K562 (cell line): Measurements from ENCODE around the gene AURKB. TPM values are rescaled to one million over a fixed set of nuclear protein-coding genes. Genes with fewer than 3 reads are reported as not detected.

Experiments used
- ADNP ChIP-seq: fragments of 200-800 bp; sonication (Bioruptor generic); IDR thresholded peaks from 2 replicates; pipeline ENCODE4 v1.6.1; 2016; ENCODE audit warnings: missing genetic modification characterization, missing compliant biosample characterization
- FOXK1 ChIP-seq: sonication (generic); formaldehyde crosslinking; IDR thresholded peaks from 2 replicates; pipeline ENCODE4 v1.8.0; 2022; ENCODE audit warnings: missing genetic modification reagents, mild to moderate bottlenecking, borderline replicate concordance
- FOXP1 ChIP-seq: sonication (generic); formaldehyde crosslinking; IDR thresholded peaks from 2 replicates; pipeline ENCODE4 v1.8.0; 2022; ENCODE audit warnings: mild to moderate bottlenecking, missing genetic modification reagents
- HDAC1 ChIP-seq, 2 experiments: fragments of 450-650 bp; IDR thresholded peaks; 2 replicates each; pipeline ENCODE4 v1.6.1; 2016 to 2017; ENCODE audit warnings: inconsistent platforms in 1 of 2, mild to moderate bottlenecking in 1 of 2, moderate library complexity in 1 of 2
- HMG20B ChIP-seq: fragments of 250-450 bp; sonication (Bioruptor Pico); IDR thresholded peaks from 2 replicates; pipeline ENCODE4 v1.5.0; 2021; ENCODE audit warnings: mild to moderate bottlenecking
- JUND ChIP-seq, 2 experiments: IDR thresholded peaks; 2 replicates in 1 of 2; 3 replicates in 1 of 2; pipeline ENCODE4 v1.6.1; 2011; ENCODE audit warnings: borderline replicate concordance in 2 of 2, low read depth in 2 of 2, low read length in 2 of 2, improper control_type of control experiment in 1 of 2, missing biosample characterization in 1 of 2, missing genetic modification characterization in 1 of 2, missing genetic modification reagents in 1 of 2
- NRF1 ChIP-seq, 2 experiments: fragments of 450-650 bp; IDR thresholded peaks in 1 of 2; conservative IDR thresholded peaks in 1 of 2; 2 replicates each; pipeline ENCODE4 v1.6.1; 2014; ENCODE audit warnings: mild to moderate bottlenecking in 2 of 2
- PCBP1 ChIP-seq: fragments of 200-400 bp; formaldehyde crosslinking; IDR thresholded peaks from 2 replicates; pipeline ENCODE4 v1.6.1; 2018; ENCODE audit warnings: mild to moderate bottlenecking, low read depth, low read length; ENCODE audit not compliant: poor library complexity, severe bottlenecking
- RCOR1 ChIP-seq, 2 experiments: IDR thresholded peaks; 2 replicates each; pipeline ENCODE4 v1.6.1; 2012; ENCODE audit warnings: low read depth in 2 of 2, low read length in 2 of 2, borderline replicate concordance in 1 of 2, improper control_type of control experiment in 1 of 2
- SP2 ChIP-seq: IDR thresholded peaks from 2 replicates; pipeline ENCODE4 v1.6.1; 2011; ENCODE audit warnings: mild to moderate bottlenecking, low read depth, low read length, moderate library complexity; ENCODE audit not compliant: poor library complexity, severe bottlenecking; ENCODE audit errors: extremely low read depth
- TAF7 ChIP-seq: fragments of 450-650 bp; IDR thresholded peaks from 2 replicates; pipeline ENCODE4 v1.6.1; 2016; ENCODE audit warnings: missing genetic modification characterization, missing compliant biosample characterization
- polyA plus RNA-seq, 8 experiments: library from polyadenylated mRNA; depleted of rRNA in 4 of 8; stranded (reverse) in 5 of 8; unstranded in 3 of 8; fragments of >200 nt; fragmentation: Nextera tagmentation in 2 of 8; fragmentation: Illumina TruSeq in 1 of 8; extraction: Ambion mirVana in 2 of 8; extraction: Trizol in 1 of 8; gene quantifications; 2 replicates each; pipeline versions ENCODE4 v1.2.1 to v1.2.3, GENCODE V29; 2011 to 2014; ENCODE audit warnings: inconsistent platforms in 1 of 8, missing spikeins in 1 of 8
- total RNA-seq, 7 experiments: library from RNA; depleted of rRNA in 6 of 7; stranded (reverse); fragments of >200 nt in 6 of 7; fragmentation: Illumina TruSeq in 2 of 7; extraction: Trizol in 2 of 7; gene quantifications; 2 replicates each; pipeline versions ENCODE4 v1.2.1 to v1.2.3, GENCODE V29; 2011 to 2021; ENCODE audit warnings: low replicate concordance in 1 of 7
- TF ChIP-seq, protein P1 (sequence below): IDR thresholded peaks from 2 replicates; pipeline ENCODE4 v1.6.1; 2011; ENCODE audit not compliant: insufficient read length; ENCODE audit errors: extremely low read depth
- TF ChIP-seq, protein P2 (sequence below): fragments of 250-450 bp; sonication (Bioruptor Pico); IDR thresholded peaks from 2 replicates; pipeline ENCODE4 v1.5.0; 2020; ENCODE audit warnings: mild to moderate bottlenecking
- TF ChIP-seq, protein P3 (sequence below): fragments of 250-450 bp; sonication (Bioruptor Pico); IDR thresholded peaks from 2 replicates; pipeline ENCODE4 v1.6.1; 2021; ENCODE audit warnings: mild to moderate bottlenecking
- TF ChIP-seq, protein P4 (sequence below): fragments of 250-450 bp; sonication (Bioruptor Pico); IDR thresholded peaks from 2 replicates; pipeline ENCODE4 v1.8.0; 2022; ENCODE audit warnings: inconsistent platforms
- TF ChIP-seq, protein P5 (sequence below): IDR thresholded peaks from 2 replicates; pipeline ENCODE4 v1.6.1; 2011; ENCODE audit warnings: borderline replicate concordance, low read depth, mild to moderate bottlenecking, moderate library complexity, low read length; ENCODE audit not compliant: insufficient read depth, poor library complexity, severe bottlenecking
- TF ChIP-seq, protein P6 (sequence below): fragments of 250-450 bp; sonication (Bioruptor Pico); IDR thresholded peaks from 2 replicates; pipeline ENCODE4 v1.9.0; 2021; ENCODE audit warnings: mild to moderate bottlenecking
- TF ChIP-seq, protein P7 (sequence below): fragments of 250-450 bp; sonication (Bioruptor Pico); IDR thresholded peaks from 2 replicates; pipeline ENCODE4 v1.8.0; 2022; ENCODE audit warnings: moderate library complexity, mild to moderate bottlenecking, inconsistent platforms

AURKB gene
- total and polyA plus RNA-seq, 9 of the 15 experiments (the other 6 are each of a cell fraction or from before 2014, with no cell fraction given): 27.2 to 114 (median 74.8) TPM

DNA sequence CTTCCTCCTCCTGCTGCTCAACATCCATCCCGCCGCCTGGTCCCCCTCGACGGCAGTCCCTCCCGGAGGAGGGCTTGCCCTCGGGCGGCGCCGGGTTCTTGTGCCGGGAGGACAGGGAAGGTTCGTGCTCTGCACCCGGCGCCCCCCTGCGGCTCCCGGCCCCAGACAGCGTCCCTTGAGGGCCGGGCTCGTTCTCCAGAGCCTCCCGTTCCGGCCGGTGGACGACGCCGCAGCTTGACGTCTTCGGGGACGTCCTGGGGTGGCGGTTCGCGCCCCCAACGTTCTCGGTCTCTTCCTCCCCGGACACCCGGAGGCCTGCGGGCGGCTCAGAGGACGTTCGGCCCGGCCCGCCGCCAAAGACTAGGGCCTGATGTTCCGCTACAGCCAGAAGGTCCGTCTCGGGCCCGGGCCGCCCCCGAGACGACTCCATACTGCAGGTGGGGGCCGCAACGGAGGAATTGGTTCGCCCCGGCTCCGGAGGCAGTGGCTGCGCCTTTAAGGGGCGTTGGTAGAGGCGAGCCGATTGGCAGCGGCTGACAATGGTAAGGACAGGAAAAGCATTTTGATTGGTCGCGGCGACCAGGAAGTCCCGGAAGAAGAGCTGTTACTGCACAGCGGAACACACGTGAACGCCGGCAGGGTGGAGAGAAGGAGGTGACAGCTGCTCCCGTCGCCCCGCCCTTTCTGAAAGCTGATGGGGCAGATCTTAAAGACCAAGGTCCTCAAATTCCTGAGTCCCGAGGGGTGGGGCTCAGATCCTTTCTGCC lies 20.5 kb downstream of the AURKB start, which contains the start of gene BORCS6 (continued):
- TF ChIP-seq, protein P1, sequence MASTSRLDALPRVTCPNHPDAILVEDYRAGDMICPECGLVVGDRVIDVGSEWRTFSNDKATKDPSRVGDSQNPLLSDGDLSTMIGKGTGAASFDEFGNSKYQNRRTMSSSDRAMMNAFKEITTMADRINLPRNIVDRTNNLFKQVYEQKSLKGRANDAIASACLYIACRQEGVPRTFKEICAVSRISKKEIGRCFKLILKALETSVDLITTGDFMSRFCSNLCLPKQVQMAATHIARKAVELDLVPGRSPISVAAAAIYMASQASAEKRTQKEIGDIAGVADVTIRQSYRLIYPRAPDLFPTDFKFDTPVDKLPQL: no peak
- no peak for TF ChIP-seq FOXK1
- no peak for TF ChIP-seq HMG20B (CRISPR knock-in tag)
- TF ChIP-seq, protein P2, sequence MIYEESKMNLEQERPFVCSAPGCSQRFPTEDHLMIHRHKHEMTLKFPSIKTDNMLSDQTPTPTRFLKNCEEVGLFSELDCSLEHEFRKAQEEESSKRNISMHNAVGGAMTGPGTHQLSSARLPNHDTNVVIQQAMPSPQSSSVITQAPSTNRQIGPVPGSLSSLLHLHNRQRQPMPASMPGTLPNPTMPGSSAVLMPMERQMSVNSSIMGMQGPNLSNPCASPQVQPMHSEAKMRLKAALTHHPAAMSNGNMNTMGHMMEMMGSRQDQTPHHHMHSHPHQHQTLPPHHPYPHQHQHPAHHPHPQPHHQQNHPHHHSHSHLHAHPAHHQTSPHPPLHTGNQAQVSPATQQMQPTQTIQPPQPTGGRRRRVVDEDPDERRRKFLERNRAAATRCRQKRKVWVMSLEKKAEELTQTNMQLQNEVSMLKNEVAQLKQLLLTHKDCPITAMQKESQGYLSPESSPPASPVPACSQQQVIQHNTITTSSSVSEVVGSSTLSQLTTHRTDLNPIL (CRISPR knock-in tag): no peak
- TF ChIP-seq, protein P3, sequence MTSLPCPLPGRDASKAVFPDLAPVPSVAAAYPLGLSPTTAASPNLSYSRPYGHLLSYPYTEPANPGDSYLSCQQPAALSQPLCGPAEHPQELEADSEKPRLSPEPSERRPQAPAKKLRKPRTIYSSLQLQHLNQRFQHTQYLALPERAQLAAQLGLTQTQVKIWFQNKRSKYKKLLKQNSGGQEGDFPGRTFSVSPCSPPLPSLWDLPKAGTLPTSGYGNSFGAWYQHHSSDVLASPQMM (CRISPR knock-in tag): no peak
- TF ChIP-seq, protein P4, sequence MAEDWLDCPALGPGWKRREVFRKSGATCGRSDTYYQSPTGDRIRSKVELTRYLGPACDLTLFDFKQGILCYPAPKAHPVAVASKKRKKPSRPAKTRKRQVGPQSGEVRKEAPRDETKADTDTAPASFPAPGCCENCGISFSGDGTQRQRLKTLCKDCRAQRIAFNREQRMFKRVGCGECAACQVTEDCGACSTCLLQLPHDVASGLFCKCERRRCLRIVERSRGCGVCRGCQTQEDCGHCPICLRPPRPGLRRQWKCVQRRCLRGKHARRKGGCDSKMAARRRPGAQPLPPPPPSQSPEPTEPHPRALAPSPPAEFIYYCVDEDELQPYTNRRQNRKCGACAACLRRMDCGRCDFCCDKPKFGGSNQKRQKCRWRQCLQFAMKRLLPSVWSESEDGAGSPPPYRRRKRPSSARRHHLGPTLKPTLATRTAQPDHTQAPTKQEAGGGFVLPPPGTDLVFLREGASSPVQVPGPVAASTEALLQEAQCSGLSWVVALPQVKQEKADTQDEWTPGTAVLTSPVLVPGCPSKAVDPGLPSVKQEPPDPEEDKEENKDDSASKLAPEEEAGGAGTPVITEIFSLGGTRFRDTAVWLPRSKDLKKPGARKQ (CRISPR knock-in tag): no peak
- TF ChIP-seq, protein P5, sequence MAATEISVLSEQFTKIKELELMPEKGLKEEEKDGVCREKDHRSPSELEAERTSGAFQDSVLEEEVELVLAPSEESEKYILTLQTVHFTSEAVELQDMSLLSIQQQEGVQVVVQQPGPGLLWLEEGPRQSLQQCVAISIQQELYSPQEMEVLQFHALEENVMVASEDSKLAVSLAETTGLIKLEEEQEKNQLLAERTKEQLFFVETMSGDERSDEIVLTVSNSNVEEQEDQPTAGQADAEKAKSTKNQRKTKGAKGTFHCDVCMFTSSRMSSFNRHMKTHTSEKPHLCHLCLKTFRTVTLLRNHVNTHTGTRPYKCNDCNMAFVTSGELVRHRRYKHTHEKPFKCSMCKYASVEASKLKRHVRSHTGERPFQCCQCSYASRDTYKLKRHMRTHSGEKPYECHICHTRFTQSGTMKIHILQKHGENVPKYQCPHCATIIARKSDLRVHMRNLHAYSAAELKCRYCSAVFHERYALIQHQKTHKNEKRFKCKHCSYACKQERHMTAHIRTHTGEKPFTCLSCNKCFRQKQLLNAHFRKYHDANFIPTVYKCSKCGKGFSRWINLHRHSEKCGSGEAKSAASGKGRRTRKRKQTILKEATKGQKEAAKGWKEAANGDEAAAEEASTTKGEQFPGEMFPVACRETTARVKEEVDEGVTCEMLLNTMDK: peak; percentile 58
- TF ChIP-seq NRF1 (conservative IDR thresholded peaks at IDR 0.05 in 1 of 2, IDR thresholded peaks at IDR 0.05 in 1 of 2): peak; percentile 44 to 46; a peak in 3 of 4 replicates
- TF ChIP-seq, protein P6, sequence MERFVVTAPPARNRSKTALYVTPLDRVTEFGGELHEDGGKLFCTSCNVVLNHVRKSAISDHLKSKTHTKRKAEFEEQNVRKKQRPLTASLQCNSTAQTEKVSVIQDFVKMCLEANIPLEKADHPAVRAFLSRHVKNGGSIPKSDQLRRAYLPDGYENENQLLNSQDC (CRISPR knock-in tag): no peak
- TF ChIP-seq, protein P7, sequence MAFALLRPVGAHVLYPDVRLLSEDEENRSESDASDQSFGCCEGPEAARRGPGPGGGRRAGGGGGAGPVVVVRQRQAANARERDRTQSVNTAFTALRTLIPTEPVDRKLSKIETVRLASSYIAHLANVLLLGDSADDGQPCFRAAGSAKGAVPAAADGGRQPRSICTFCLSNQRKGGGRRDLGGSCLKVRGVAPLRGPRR: no peak
- peak; percentile 62 for TF ChIP-seq PCBP1
- TF ChIP-seq TAF7: no peak
- TF ChIP-seq ADNP (tag): no peak
- TF ChIP-seq FOXP1: no peak
- no peak for TF ChIP-seq RCOR1 (IDR thresholded peaks at IDR 0.05; ENCODE audit: borderline replicate concordance in 1 of 2, low read depth in 2 of 2, low read length in 2 of 2)
- peak; percentile 22 for TF ChIP-seq SP2
- 0 out of 2 replicates have a peak, but pooled peaks have one; percentile 2 for TF ChIP-seq JUND (IDR thresholded peaks at IDR 0.05; ENCODE audit: borderline replicate concordance, low read depth, low read length)
- no peak; the same call in 2 of the 3 replicates for TF ChIP-seq JUND (tag; IDR thresholded peaks at IDR 0.05; ENCODE audit: borderline replicate concordance, low read depth, low read length)
- TF ChIP-seq HDAC1 (IDR thresholded peaks at IDR 0.05): no peak; a peak in 1 of 4 replicates
